PFSK-1 (cell line): ENCODE measurements around the gene ENPP1.

Source experiments
- FOXP2 ChIP-seq: optimal IDR thresholded peaks from 2 replicates; pipeline ENCODE3; 2011; ENCODE audit warnings: borderline replicate concordance, control low read depth, inconsistent platforms; ENCODE audit not compliant: insufficient read depth; ENCODE audit errors: extremely low read length, extremely low read depth
- POLR2AphosphoS5 ChIP-seq: IDR thresholded peaks from 2 replicates; pipeline ENCODE4 v1.6.1; 2012; ENCODE audit warnings: low read depth, mild to moderate bottlenecking, control low read depth, low read length, moderate library complexity
- REST ChIP-seq, 2 experiments: IDR thresholded peaks; 2 replicates each; pipeline versions ENCODE4 v1.6.1 to v1.8.0; 2011 to 2012; ENCODE audit warnings: low read depth in 2 of 2, low read length in 2 of 2, control low read depth in 1 of 2, inconsistent platforms in 1 of 2, mild to moderate bottlenecking in 1 of 2, moderate library complexity in 1 of 2; ENCODE audit not compliant: insufficient read depth in 1 of 2
- SIN3A ChIP-seq: IDR thresholded peaks from 2 replicates; pipeline ENCODE4 v1.6.1; 2012; ENCODE audit warnings: mild to moderate bottlenecking, low read length, moderate library complexity, borderline replicate concordance; ENCODE audit not compliant: insufficient read depth
- TAF1 ChIP-seq: IDR thresholded peaks from 2 replicates; pipeline ENCODE4 v1.6.1; 2012; ENCODE audit warnings: low read length, control low read depth, borderline replicate concordance; ENCODE audit not compliant: insufficient read depth

Gene ENPP1

GRCh38 chr6:131916847-131917246 lies 109.0 kb downstream of the ENPP1 start:
- TF ChIP-seq REST (IDR thresholded peaks at IDR 0.05; ENCODE audit: insufficient read depth in 1 of 2, low read depth in 2 of 2, low read length in 2 of 2) (no peak), SIN3A (no peak), POLR2AphosphoS5 (no peak), TAF1 (no peak), FOXP2 (no peak)

- no peak for TF ChIP-seq REST (IDR thresholded peaks at IDR 0.05; ENCODE audit: insufficient read depth in 1 of 2, low read depth in 2 of 2, low read length in 2 of 2)
- no peak for TF ChIP-seq FOXP2
- no peak for TF ChIP-seq TAF1
- TF ChIP-seq SIN3A: no peak
- no peak for TF ChIP-seq POLR2AphosphoS5
Observed at GRCh38 chr6:131917318-131917717, 109.5 kb downstream of the ENPP1 start.

GRCh38 chr6:131917763-131918649 lies 110.2 kb downstream of the ENPP1 start:
- TF ChIP-seq REST (IDR thresholded peaks at IDR 0.05; ENCODE audit: insufficient read depth in 1 of 2, low read depth in 2 of 2, low read length in 2 of 2) (no peak), SIN3A (no peak), POLR2AphosphoS5 (no peak), TAF1 (no peak), FOXP2 (no peak)

GRCh38 chr6:131918650-131919355 lies 111.0 kb downstream of the ENPP1 start:
- TF ChIP-seq SIN3A (no peak), REST (IDR thresholded peaks at IDR 0.05; ENCODE audit: insufficient read depth in 1 of 2, low read depth in 2 of 2, low read length in 2 of 2) (no peak)
